GM12873 (cell line): ENCODE measurements around the gene CMPK2.

Source experiments
- CTCF ChIP-seq: IDR thresholded peaks from 2 replicates; pipeline ENCODE4 v1.5.1; 2012; ENCODE audit warnings: low read depth, mild to moderate bottlenecking, moderate library complexity, low read length, control low read depth; ENCODE audit not compliant: insufficient read depth; ENCODE audit errors: missing control alignments

The CMPK2 gene

GRCh38 chr2:6826081-6826913 is 39.4 kb downstream of the CMPK2 start:
- TF ChIP-seq CTCF, result peak; percentile 85

GRCh38 chr2:6824962-6825361 is 40.7 kb downstream of the CMPK2 start:
- no peak for TF ChIP-seq CTCF

- TF ChIP-seq CTCF, result no peak
Measured at GRCh38 chr2:6823111-6823510, 42.6 kb downstream of the CMPK2 start.

- no peak for TF ChIP-seq CTCF
Measured at GRCh38 chr2:6822406-6822805, 43.3 kb downstream of the CMPK2 start.

GRCh38 chr2:6820903-6821584 is 44.7 kb downstream of the CMPK2 start:
- no peak for TF ChIP-seq CTCF

GRCh38 chr2:6820236-6820635 is 45.5 kb downstream of the CMPK2 start:
- TF ChIP-seq CTCF, result no peak

- no peak for TF ChIP-seq CTCF
Measured at GRCh38 chr2:6819668-6820067, 46.0 kb downstream of the CMPK2 start.
